GM18873 (cell line): ENCODE results near the gene MICALL1.

Experiments used
- ATAC-seq: cut with Tn5 transposase; IDR thresholded peaks from one replicate; pipeline ENCODE4 v1.9.1; 2021; ENCODE audit warnings: mild to moderate bottlenecking, moderate library complexity, moderate number of reproducible peaks; ENCODE audit not compliant: unreplicated experiment, low FRiP score

Gene MICALL1, protein sequence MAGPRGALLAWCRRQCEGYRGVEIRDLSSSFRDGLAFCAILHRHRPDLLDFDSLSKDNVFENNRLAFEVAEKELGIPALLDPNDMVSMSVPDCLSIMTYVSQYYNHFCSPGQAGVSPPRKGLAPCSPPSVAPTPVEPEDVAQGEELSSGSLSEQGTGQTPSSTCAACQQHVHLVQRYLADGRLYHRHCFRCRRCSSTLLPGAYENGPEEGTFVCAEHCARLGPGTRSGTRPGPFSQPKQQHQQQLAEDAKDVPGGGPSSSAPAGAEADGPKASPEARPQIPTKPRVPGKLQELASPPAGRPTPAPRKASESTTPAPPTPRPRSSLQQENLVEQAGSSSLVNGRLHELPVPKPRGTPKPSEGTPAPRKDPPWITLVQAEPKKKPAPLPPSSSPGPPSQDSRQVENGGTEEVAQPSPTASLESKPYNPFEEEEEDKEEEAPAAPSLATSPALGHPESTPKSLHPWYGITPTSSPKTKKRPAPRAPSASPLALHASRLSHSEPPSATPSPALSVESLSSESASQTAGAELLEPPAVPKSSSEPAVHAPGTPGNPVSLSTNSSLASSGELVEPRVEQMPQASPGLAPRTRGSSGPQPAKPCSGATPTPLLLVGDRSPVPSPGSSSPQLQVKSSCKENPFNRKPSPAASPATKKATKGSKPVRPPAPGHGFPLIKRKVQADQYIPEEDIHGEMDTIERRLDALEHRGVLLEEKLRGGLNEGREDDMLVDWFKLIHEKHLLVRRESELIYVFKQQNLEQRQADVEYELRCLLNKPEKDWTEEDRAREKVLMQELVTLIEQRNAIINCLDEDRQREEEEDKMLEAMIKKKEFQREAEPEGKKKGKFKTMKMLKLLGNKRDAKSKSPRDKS

GRCh38 chr22:37905534-37906363 lies at the start of gene MICALL1:
Gene MICALL1, plus strand, starts transcription at chr22:37906297. Its CDS starts 126 bp downstream, at chr22:37906423.
- ATAC-seq = no peak

DNA sequence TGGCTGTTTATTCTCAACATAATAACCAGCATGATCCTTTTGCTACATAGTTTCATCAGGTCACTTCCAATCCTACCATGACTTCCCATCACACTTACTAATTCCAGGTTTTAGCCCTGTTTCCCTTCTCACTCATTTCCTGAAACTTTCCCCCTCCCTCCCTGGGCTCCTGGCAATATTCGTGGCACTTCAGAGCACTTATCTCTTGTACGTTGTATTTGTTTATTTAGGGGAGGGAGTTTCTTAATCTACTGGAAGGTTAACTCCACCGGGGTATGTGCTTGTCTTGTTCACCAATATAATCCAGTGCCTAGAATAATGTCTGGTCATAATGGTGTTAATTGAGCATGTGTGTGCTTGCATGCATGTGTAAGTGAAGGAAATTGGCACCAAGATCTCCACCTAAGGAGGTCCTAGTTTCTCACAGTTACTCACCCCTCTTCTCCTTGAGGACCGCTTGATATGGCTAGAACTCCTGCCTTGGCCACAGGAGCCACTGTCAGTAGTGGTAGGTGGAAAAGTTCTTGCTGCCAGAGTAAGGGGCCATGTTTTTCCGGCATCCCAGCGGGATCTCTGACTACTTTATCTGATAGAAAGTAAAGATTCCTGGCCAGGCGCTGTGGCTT lies 45.2 kb upstream of the MICALL1 start:
- ATAC-seq = no peak

- ATAC-seq = no peak
Measured at GRCh38 chr22:37862570-37863325, 43.3 kb upstream of the MICALL1 start.

DNA sequence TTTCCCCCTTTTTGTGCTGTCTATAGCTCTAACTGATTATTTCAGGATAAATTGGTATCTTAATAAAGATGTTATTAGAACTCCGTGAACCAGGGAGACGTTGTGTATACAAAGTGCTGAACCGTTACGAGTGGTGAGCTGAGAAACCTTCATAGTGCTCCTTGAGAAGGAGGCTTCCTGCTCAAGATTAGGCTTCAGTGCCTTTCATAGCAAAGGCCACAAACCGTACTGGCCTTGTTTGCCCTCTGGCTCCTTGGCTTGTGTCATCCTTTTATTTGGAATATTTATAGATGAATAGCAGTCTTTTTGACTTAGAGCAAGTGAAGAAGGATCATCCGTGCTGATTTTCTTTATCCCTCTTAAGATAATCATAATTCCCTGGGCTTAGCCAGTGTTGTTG lies 40.6 kb upstream of the MICALL1 start:
- no peak for ATAC-seq

- no peak for ATAC-seq
Measured at GRCh38 chr22:37870273-37870672, 35.8 kb upstream of the MICALL1 start.

DNA sequence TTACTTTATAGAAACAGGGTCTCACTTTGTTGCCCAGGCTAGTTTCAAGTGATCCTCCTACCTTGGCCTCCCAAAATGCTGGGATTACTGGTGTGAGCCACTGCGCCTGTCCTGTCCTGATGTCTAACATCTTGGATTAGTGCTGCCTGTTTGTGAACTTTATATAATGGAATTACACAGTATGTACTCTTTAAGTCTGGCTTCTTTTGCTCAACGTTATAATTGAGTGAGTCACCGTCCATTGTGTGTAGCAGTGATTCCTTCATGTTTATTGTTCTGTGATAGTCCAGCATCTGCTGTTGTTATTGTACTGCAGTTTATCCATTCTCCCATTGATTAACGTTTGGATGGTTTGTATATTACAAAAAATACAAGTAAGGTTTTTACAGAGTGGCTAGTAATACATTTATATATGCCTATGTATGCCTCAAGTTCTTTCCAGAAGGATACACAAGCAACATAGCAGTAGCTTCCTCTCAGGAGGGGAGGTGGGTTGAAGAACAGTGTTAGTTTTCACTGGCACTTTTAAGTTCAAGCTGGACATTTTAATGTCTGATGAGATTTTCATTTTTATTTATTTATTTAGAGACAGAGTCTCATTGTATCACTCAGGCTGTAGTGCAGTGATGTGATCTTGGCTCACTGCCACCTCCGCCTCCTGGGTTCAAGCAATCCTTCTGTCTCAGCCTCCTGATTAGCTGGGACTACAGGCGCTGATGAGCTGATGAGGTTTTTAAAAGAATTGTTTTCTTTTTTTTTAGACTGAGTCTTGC lies 25.2 kb upstream of the MICALL1 start:
- ATAC-seq = no peak

DNA sequence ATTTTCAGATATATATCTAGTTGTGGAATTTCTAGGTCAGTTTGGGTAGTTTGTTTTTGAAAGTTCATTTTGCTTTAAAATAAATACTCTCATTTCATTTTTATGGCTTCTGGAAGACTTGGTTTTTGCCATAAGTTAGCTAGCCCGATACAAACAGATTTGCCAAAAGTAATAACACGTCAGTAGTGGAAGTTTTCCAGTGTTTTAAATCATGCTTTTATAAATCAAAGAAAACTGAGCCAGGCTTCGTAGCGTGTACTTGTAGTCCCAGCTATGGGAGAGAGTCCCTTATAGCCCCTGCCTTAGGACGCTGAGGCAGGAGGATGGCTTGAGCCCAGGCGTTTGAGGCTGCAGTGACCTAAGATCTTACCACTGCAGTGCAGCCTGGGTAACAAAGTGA lies 21.7 kb upstream of the MICALL1 start:
- ATAC-seq = no peak

DNA sequence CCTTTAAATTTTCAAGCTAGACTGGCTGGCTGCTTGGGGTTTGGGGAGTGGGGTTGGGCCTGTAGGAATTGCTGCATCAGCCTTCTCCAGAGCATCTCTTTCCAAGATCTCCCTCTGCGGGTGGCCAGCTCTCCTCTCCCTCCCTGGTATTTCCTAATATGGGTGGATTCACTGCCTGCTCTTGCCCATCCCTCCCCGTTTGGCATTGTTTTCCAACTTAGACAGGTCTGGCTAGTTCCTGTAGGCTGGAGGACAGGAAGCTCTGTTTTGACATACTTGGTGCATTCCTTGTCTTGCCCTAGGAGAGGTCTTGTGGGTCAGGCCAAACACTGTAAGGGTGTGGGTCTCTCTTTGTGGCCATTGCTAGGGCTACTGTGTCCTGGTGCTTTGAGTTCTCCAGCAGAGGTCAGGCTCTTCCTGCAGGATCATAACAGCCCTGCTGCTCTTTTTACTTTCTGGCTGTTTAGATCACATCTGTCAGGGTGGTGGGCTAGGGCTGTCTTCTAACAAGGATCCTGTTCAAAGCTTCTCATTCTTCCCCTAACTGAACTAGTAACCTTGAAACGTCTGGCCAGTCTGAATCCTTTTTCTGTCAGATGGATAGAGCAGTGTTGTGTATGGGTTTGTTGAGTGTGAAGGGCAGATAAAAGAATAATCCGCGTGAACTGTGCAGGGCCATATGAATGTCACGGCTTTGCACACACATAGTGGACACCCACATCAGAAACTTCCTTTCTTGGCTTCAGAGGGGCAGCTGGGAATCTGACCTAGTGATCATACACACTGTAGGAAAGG lies 18.3 kb upstream of the MICALL1 start:
- ATAC-seq = no peak

DNA sequence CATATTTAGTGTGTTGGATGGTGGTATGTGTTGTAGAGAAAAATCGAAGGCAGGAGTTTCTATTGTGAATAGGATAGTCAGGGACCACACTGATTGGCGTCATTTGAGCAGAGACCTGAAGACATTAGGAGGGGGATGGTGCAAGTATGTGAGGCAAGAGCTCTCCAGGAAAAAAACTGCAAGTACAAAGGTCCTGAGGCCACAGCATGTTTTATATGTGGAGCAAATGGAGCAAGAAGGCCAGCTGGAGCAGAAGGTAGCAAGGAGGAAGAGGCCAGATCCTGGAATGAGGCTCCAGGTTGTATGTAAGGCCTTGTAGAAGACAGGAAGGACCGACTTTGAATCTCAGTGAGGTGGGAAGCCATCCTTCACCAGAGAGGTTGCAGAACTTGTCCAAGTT lies 14.2 kb upstream of the MICALL1 start:
- ATAC-seq = no peak

- no peak for ATAC-seq
Measured at GRCh38 chr22:37892566-37893335, 13.3 kb upstream of the MICALL1 start.

GRCh38 chr22:37893583-37893983 lies 12.5 kb upstream of the MICALL1 start:
- no peak for ATAC-seq

DNA sequence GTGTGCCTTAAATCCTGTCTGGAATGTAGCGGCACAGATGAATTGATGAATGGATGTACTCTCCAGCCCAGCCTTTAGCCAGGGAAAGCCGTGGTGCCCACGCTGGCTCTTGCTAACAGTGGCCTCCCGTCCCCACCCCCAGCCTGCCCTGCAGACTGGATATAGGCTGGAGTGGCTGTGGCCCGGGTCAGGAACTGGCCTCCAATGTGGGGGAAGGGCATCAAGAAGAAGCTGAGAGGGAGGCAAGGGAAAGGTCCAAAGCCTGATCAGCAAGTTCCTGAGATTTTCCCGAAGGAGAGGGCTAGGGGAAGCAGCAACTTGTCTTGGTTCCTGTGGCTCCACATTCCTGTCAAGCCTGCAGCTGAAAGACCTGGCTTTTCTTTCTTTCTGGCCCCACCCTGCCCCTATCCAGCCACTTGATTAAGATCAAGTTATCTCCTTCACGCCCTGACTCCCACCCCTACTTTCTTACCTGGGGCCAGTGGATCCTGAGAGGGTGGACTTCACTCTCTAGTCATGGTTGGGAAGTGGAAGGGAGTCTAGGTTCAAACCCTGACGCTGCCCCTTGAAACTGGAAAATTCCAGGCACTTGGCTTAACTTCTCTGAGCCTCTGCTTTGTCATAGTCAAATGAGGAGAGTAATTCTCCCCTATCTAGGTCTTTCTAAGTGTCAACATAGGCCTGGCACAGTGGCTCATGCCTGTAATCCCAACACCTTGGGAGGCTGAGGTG lies 11.0 kb upstream of the MICALL1 start:
- no peak for ATAC-seq

GRCh38 chr22:37896181-37896592 lies 9.9 kb upstream of the MICALL1 start:
- peak; percentile 49 for ATAC-seq

DNA sequence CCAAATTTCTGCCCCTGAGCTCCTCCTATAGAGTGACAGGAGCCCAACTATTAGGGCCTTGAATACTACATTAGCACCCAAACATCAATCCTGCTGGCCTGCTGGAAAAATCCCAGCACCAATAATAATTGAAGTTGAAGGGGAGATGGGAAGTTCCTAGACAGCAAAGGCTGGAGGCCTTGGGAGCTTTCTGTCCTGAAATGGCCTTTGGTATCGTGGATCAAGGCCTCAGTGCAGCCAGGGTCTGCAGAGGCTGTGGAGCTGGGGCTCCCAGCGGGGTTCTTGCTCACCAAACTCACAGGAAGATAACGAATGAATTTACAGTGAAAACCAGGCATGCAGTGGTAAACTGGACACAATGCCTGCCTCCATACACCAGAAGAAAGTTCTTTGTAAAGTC lies 9.2 kb upstream of the MICALL1 start:
- ATAC-seq = no peak

GRCh38 chr22:37897807-37898206 lies 8.3 kb upstream of the MICALL1 start:
- ATAC-seq = no peak

DNA sequence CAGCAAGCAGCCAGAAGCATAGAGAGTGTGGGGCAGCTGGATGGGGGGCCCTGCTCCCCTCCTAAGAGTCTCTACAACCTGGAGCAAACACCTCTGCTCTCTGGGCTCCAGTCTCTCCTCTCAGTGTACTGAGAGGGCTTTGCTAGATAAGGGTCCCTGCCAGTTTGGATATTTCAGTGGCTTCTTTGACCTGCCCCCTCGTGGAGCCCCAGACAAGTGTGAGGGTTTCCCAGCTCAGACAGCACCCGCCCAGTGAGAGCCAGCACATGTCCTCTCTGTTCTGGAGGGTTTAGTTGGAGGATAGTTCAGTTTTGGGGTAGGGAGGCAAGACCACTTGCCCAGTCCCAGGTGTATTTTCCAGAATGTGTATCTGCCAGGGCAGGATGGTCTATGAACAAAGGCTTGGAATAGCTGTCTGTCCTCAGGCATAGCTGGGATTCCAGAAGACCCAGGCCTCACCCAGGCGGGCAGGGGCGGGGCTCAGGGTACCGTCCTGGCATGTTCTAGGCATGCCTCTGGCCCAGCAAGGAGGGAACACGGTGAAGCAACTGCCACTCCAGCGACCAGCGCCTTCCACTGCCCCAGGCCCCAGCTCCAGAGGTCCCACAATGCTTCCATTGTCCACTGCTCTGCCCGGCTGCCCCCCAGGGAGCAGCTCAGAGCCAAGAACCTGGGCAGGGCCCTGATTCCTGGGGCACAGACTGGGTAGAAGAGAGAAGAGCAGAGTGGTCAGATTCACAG lies 7.5 kb upstream of the MICALL1 start:
- no peak for ATAC-seq
